Measurements from ENCODE around the gene TBC1D17. TPM values are rescaled to one million over a fixed set of nuclear protein-coding genes. Genes with fewer than 3 reads are reported as not detected.

TBC1D17 gene
- total and polyA plus RNA-seq, 11 donors, result 30.1 to 54.8 (median 38.1) TPM

- no peaks in the 10 kb centered on the region for H3K9me3 ChIP-seq
- no peak for TF ChIP-seq CTCF (IDR thresholded peaks at IDR 0.05)
- no peak for TF ChIP-seq POLR2A (IDR thresholded peaks at IDR 0.05)
- peak overlapping the region in 9 of 12 donors; percentile 73 to 99 (median 88) for H3K4me3 ChIP-seq
- ATAC-seq (peak in 2 of 4 donors; percentile 5 to 12), DNase-seq (peak in 4 of 5 donors; percentile 53 to 63 (median 60))
- intact Hi-C loops (cut with DNase I), result loop anchor here in 1 of 10 donors (10.0 kb wide), 1 partner anchor 204 kb away; no protein-coding TSS in a partner anchor
- H3K36me3 ChIP-seq, result peaks cover 0 to 21% (median 16%) of the 10 kb centered on the region in 9 donors
- WGBS, 4 donors, result 43 to 61% (median 53%) methylated on average over 15 of the region's 15 CpGs
- H3K27me3 ChIP-seq, result no peaks in the 10 kb centered on the region
- H3K27ac ChIP-seq, result peak overlapping the region in 11 of 12 donors; percentile 89 to 98 (median 94)
- peaks cover 0 to 31% (median 19%) of the 10 kb centered on the region in 12 donors for H3K4me1 ChIP-seq
Measured at GRCh38 chr19:49930483-49931011, 53.0 kb downstream of the TBC1D17 start.

GRCh38 chr19:49931293-49932040 lies 54.0 kb downstream of the TBC1D17 start:
- H3K36me3 ChIP-seq, result peaks cover 0 to 14% (median 9%) of the 10 kb centered on the region in 9 donors

GRCh38 chr19:49932041-49932451 lies 54.5 kb downstream of the TBC1D17 start:
- peaks cover 0 to 27% (median 17%) of the 10 kb centered on the region in 12 donors for H3K4me1 ChIP-seq
- peaks cover 0 to 8% (median 5%) of the 10 kb centered on the region in 9 donors for H3K36me3 ChIP-seq
- H3K4me3 ChIP-seq, result no peak overlapping the region
- no peaks in the 10 kb centered on the region for H3K27me3 ChIP-seq
- ATAC-seq (no peak), DNase-seq (no peak)
- H3K27ac ChIP-seq, result no peak overlapping the region
- intact Hi-C loops (cut with DNase I), result loop anchor here in 1 of 10 donors (10.0 kb wide), 1 partner anchor 203 kb away; no protein-coding TSS in a partner anchor
- TF ChIP-seq POLR2A (IDR thresholded peaks at IDR 0.05) (no peak), CTCF (IDR thresholded peaks at IDR 0.05) (no peak)
- WGBS, 4 donors, result 95 to 100% (median 97%) methylated on average over 5 of the region's 5 CpGs
- H3K9me3 ChIP-seq, result no peaks in the 10 kb centered on the region

More at GRCh38 chr19:49931293-49932040, 54.0 kb downstream of the TBC1D17 start:
- H3K9me3 ChIP-seq, result no peaks in the 10 kb centered on the region
- no peaks in the 10 kb centered on the region for H3K27me3 ChIP-seq
- TF ChIP-seq CTCF (IDR thresholded peaks at IDR 0.05) (no peak), POLR2A (IDR thresholded peaks at IDR 0.05) (no peak)
- intact Hi-C loops (cut with DNase I), result loop anchor here in 1 of 10 donors (10.0 kb wide), 1 partner anchor 203 kb away; no protein-coding TSS in a partner anchor
- no peak overlapping the region for H3K4me3 ChIP-seq
- ATAC-seq (no peak), DNase-seq (no peak)
- WGBS, 4 donors, result 91 to 97% (median 95%) methylated on average over 7 of the region's 7 CpGs
- H3K27ac ChIP-seq, result peak overlapping the region in 4 of 12 donors; percentile 91 to 98 (median 95)
- peaks cover 0 to 29% (median 18%) of the 10 kb centered on the region in 12 donors for H3K4me1 ChIP-seq

GRCh38 chr19:49932731-49933131 lies 55.2 kb downstream of the TBC1D17 start:
- Histone ChIP-seq H3K27ac (no peak overlapping the region), H3K4me1 (peaks cover 0 to 23% (median 12%) of the 10 kb centered on the region in 12 donors), H3K4me3 (no peak overlapping the region), H3K9me3 (no peaks in the 10 kb centered on the region), H3K27me3 (peaks cover 0 to under 1% (median 0%) of the 10 kb centered on the region in 9 donors), H3K36me3 (peaks cover 0 to 1% (median 0%) of the 10 kb centered on the region in 9 donors)
- WGBS, 4 donors, result 89 to 95% (median 91%) methylated on average over 22 to 25 of the region's 25 CpGs
- TF ChIP-seq CTCF (IDR thresholded peaks at IDR 0.05) (no peak), POLR2A (IDR thresholded peaks at IDR 0.05) (no peak)
- intact Hi-C loops (cut with DNase I), result loop anchor here in 1 of 10 donors (10.0 kb wide), 1 partner anchor 202 kb away; no protein-coding TSS in a partner anchor
- no peak for ATAC-seq
- DNase-seq, result no peak

Data from heart left ventricle (tissue), 16 donors.